CD14-positive monocyte (primary cell): ENCODE measurements around the gene DCLK1. TPM values are rescaled to one million over a fixed set of nuclear protein-coding genes. Genes with fewer than 3 reads are reported as not detected.

ENCODE experiments used
- DNase-seq, 3 donors: peaks; one replicate each; pipeline ENCODE4 v3.0.0-alpha.2; 2011 to 2022
- H2AFZ ChIP-seq: 2 replicates; pipeline ENCODE4 v1.6.0; 2012; ENCODE audit warnings: mild to moderate bottlenecking, low read depth, low read length, inconsistent platforms; ENCODE audit not compliant: insufficient read depth, poor library complexity, severe bottlenecking
- H3K27ac ChIP-seq, 2 donors: 1 replicate in 1 of 2; 2 replicates in 1 of 2; pipeline ENCODE4 v1.5.1; 2012 to 2013; ENCODE audit warnings: low read length in 2 of 2, control low read depth in 1 of 2, inconsistent platforms in 1 of 2, low read depth in 1 of 2, mild to moderate bottlenecking in 1 of 2
- H3K27me3 ChIP-seq, 2 donors: one replicate each; pipeline versions ENCODE4 v1.6.0 to v1.6.1; 2011 to 2013; ENCODE audit warnings: low read length in 2 of 2; ENCODE audit not compliant: control insufficient read depth in 2 of 2, insufficient read depth in 2 of 2
- H3K36me3 ChIP-seq, 2 donors: replicated peaks in 1 of 2; 1 replicate in 1 of 2; 2 replicates in 1 of 2; pipeline versions ENCODE4 v1.5.1 to v1.6.1; 2012 to 2013; ENCODE audit warnings: low read length in 2 of 2, control low read depth in 1 of 2, inconsistent platforms in 1 of 2, mild to moderate bottlenecking in 1 of 2; ENCODE audit not compliant: insufficient read depth in 2 of 2, control insufficient read depth in 1 of 2
- H3K4me1 ChIP-seq, 2 donors: 1 replicate in 1 of 2; 2 replicates in 1 of 2; pipeline versions ENCODE4 v1.5.1 to v1.6.1; 2012 to 2013; ENCODE audit warnings: low read length in 2 of 2, control low read depth in 1 of 2, inconsistent platforms in 1 of 2, mild to moderate bottlenecking in 1 of 2, moderate library complexity in 1 of 2; ENCODE audit not compliant: insufficient read depth in 2 of 2, control insufficient read depth in 1 of 2
- H3K4me2 ChIP-seq: replicated peaks from 2 replicates; pipeline ENCODE3; 2012; ENCODE audit warnings: low read length, moderate library complexity, mild to moderate bottlenecking; ENCODE audit not compliant: poor library complexity, severe bottlenecking; ENCODE audit errors: extremely low read depth
- H3K4me3 ChIP-seq, 3 experiments: fragments of 200-600 bp in 1 of 3; sonication (generic) in 1 of 3; replicated peaks in 1 of 3; 1 replicate in 2 of 3; 2 replicates in 1 of 3; pipeline ENCODE4 v1.5.1; 2011 to 2013; ENCODE audit warnings: low read length in 3 of 3, mild to moderate bottlenecking in 3 of 3, control low read depth in 2 of 3, low read depth in 2 of 3, inconsistent platforms in 1 of 3, moderate library complexity in 1 of 3
- H3K79me2 ChIP-seq: 2 replicates; pipeline ENCODE4 v1.6.0; 2012; ENCODE audit warnings: mild to moderate bottlenecking, control low read depth, inconsistent platforms, low read length, moderate library complexity; ENCODE audit not compliant: insufficient read depth
- H3K9ac ChIP-seq: 2 replicates; pipeline ENCODE4 v1.6.0; 2017; ENCODE audit warnings: low read length, mild to moderate bottlenecking; ENCODE audit not compliant: insufficient read depth, poor library complexity, severe bottlenecking
- H3K9me3 ChIP-seq, 2 donors: replicated peaks in 1 of 2; 1 replicate in 1 of 2; 2 replicates in 1 of 2; pipeline versions ENCODE4 v1.5.1 to v1.6.1; 2012 to 2013; ENCODE audit warnings: low read length in 2 of 2, control low read depth in 1 of 2; ENCODE audit not compliant: control insufficient read depth in 1 of 2, insufficient read depth in 1 of 2
- H4K20me1 ChIP-seq: 2 replicates; pipeline ENCODE4 v1.6.0; 2012; ENCODE audit warnings: mild to moderate bottlenecking, low read length, control low read depth, moderate library complexity; ENCODE audit not compliant: insufficient read depth
- H3K27ac Mint-ChIP-seq, 7 donors: one replicate each; pipeline ENCODE4 v1.8.0; 2020; ENCODE audit warnings: mild to moderate bottlenecking in 7 of 7, mixed read lengths in 7 of 7, moderate library complexity in 6 of 7, inconsistent platforms in 2 of 7
- H3K27me3 Mint-ChIP-seq, 3 donors: one replicate each; pipeline ENCODE4 v1.8.0; 2021 to 2022; ENCODE audit warnings: low read depth in 3 of 3, mild to moderate bottlenecking in 3 of 3, mixed read lengths in 3 of 3, moderate library complexity in 3 of 3, inconsistent platforms in 1 of 3
- H3K36me3 Mint-ChIP-seq, 2 donors: one replicate each; pipeline ENCODE4 v1.8.0; 2020; ENCODE audit warnings: mixed read lengths in 2 of 2, inconsistent platforms in 1 of 2, mild to moderate bottlenecking in 1 of 2
- H3K4me1 Mint-ChIP-seq: one replicate; pipeline ENCODE4 v1.8.0; 2020; ENCODE audit warnings: mild to moderate bottlenecking, mixed read lengths
- H3K4me3 Mint-ChIP-seq, 2 donors: one replicate each; pipeline ENCODE4 v1.8.0; 2020; ENCODE audit warnings: mild to moderate bottlenecking in 2 of 2, mixed read lengths in 2 of 2, moderate library complexity in 1 of 2
- H3K9me3 Mint-ChIP-seq, 7 donors: one replicate each; pipeline ENCODE4 v1.8.0; 2020 to 2022; ENCODE audit warnings: mixed read lengths in 7 of 7, mild to moderate bottlenecking in 6 of 7, moderate library complexity in 6 of 7, inconsistent platforms in 2 of 7
- CTCF ChIP-seq: fragments of 200-600 bp; IDR thresholded peaks from one replicate; pipeline ENCODE4 v1.8.0; 2022; ENCODE audit warnings: antibody characterized with exemption, mild to moderate bottlenecking
- WGBS: methylation state at CpG from one replicate; pipeline ENCODE4 v1.1.5; 2013; ENCODE audit warnings: missing lambda C conversion rate; ENCODE audit not compliant: insufficient coverage; 5-methylcytosine and 5-hydroxymethylcytosine counted together
- intact Hi-C, 2 donors: fragments of 100-400 bp; cut with micrococcal nuclease; formaldehyde crosslinking; loops; one replicate each; pipeline versions ENCODE4 v1.15.0 to v1.15.1; 2023
- polyA plus RNA-seq, 3 donors: library from polyadenylated mRNA; depleted of rRNA in 1 of 3; unstranded in 2 of 3; stranded (reverse) in 1 of 3; fragments of 300-500 nt in 2 of 3; fragments of >200 nt in 1 of 3; fragmentation: Illumina TruSeq in 2 of 3; gene quantifications; 1 replicate in 2 of 3; 2 replicates in 1 of 3; pipeline ENCODE4 v1.2.3, GENCODE V29; 2012 to 2021

The DCLK1 gene
- polyA plus RNA-seq, 3 donors = not detected

GRCh38 chr13:35723821-35724220, 407.4 kb downstream of the DCLK1 start:
- Histone ChIP-seq H2AFZ (no peak overlapping the region), H3K36me3 (no peaks in the 10 kb centered on the region), H3K27me3 (no peaks in the 10 kb centered on the region), H3K4me2 (no peak overlapping the region), H3K4me1 (peaks cover 0 to 3% of the 10 kb centered on the region in 2 donors), H3K4me3 (no peak overlapping the region), H3K27ac (no peak overlapping the region), H3K9ac (no peak overlapping the region), H3K9me3 (no peaks in the 10 kb centered on the region), H3K79me2 (no peaks in the 10 kb centered on the region), H4K20me1 (no peaks in the 10 kb centered on the region)
- WGBS = 60% methylated on average over 2 of the region's 5 CpGs
- Mint-ChIP-seq H3K36me3 (no peaks in the 10 kb centered on the region), H3K27me3 (peaks cover 2 to 4% (median 2%) of the 10 kb centered on the region in 3 donors), H3K9me3 (peaks cover 0 to 3% (median 0%) of the 10 kb centered on the region in 7 donors), H3K4me1 (peaks cover 15% of the 10 kb centered on the region), H3K4me3 (no peak overlapping the region), H3K27ac (no peak overlapping the region)
- intact Hi-C loops = no loop called here
- no peak for TF ChIP-seq CTCF
- DNase-seq = no peak

GRCh38 chr13:35723053-35723461, 408.1 kb downstream of the DCLK1 start:
- Histone ChIP-seq H4K20me1 (no peaks in the 10 kb centered on the region), H3K9me3 (no peaks in the 10 kb centered on the region), H3K4me3 (no peak overlapping the region), H3K27ac (no peak overlapping the region), H3K4me2 (no peak overlapping the region), H3K4me1 (peaks cover 0 to 3% of the 10 kb centered on the region in 2 donors), H3K79me2 (no peaks in the 10 kb centered on the region), H3K36me3 (no peaks in the 10 kb centered on the region), H3K27me3 (no peaks in the 10 kb centered on the region), H3K9ac (no peak overlapping the region), H2AFZ (peak overlapping the region; percentile 23)
- Mint-ChIP-seq H3K36me3 (no peaks in the 10 kb centered on the region), H3K4me3 (no peak overlapping the region), H3K4me1 (peaks cover 15% of the 10 kb centered on the region), H3K27ac (no peak overlapping the region), H3K27me3 (peaks cover 2 to 7% (median 2%) of the 10 kb centered on the region in 3 donors), H3K9me3 (peaks cover 0 to 3% (median 0%) of the 10 kb centered on the region in 7 donors)
- no peak for TF ChIP-seq CTCF
- intact Hi-C loops = no loop called here
- DNase-seq = no peak
- 50% methylated on average over 2 of the region's 5 CpGs for WGBS
